NCI-H2196 (cell line): ENCODE measurements around the gene UCP3.
"Not testable (repeated sequence)": the region's sequence is repeated elsewhere in the genome, so short reads cannot be mapped to it uniquely, and the experiment has no call there.

Source experiments
- DNase-seq: peaks from one replicate; lab custom pipeline; 2025; ENCODE audit not compliant: unreplicated experiment; lab: John Stamatoyannopoulos, UW

UCP3 gene

GRCh38 chr11:74000307-74001133, 8.4 kb downstream of the UCP3 start:
- no peak for DNase-seq

GRCh38 chr11:73999581-74000306, 9.1 kb downstream of the UCP3 start:
- peak; percentile 61 for DNase-seq

GRCh38 chr11:73998846-73999575, 9.9 kb downstream of the UCP3 start:
- DNase-seq, result no peak

GRCh38 chr11:73997120-73997770, 11.6 kb downstream of the UCP3 start:
- DNase-seq, result no peak

GRCh38 chr11:73996161-73996747, 12.6 kb downstream of the UCP3 start:
- no peak for DNase-seq

GRCh38 chr11:73995731-73996130, 13.2 kb downstream of the UCP3 start:
- no peak for DNase-seq

GRCh38 chr11:73995247-73995646, 13.6 kb downstream of the UCP3 start:
- no peak for DNase-seq

- no peak for DNase-seq
Observed at GRCh38 chr11:73991471-73992006, 17.3 kb downstream of the UCP3 start.

- DNase-seq, result no peak
Observed at GRCh38 chr11:73990730-73991129, 18.2 kb downstream of the UCP3 start.

- no peak for DNase-seq
Observed at GRCh38 chr11:73989156-73989555, 19.7 kb downstream of the UCP3 start.

GRCh38 chr11:73988227-73988626, 20.7 kb downstream of the UCP3 start:
- DNase-seq, result no peak

GRCh38 chr11:73985661-73986060, 23.2 kb downstream of the UCP3 start:
- not testable (repeated sequence) for DNase-seq

GRCh38 chr11:73983741-73984538, 24.9 kb downstream of the UCP3 start:
- no peak for DNase-seq

- DNase-seq, result peak; percentile 99
Observed at GRCh38 chr11:73982990-73983740, 25.7 kb downstream of the UCP3 start.

- DNase-seq, result peak; percentile 93
Observed at GRCh38 chr11:73982595-73982989, 26.3 kb downstream of the UCP3 start, which contains the start of gene UCP2. Gene UCP2, minus strand, starts transcription at chr11:73982843. Its CDS starts 4,465 bp downstream, at chr11:73978378.

- DNase-seq, result no peak
Observed at GRCh38 chr11:73981051-73981805, 27.7 kb downstream of the UCP3 start.

GRCh38 chr11:73980001-73980961, 28.6 kb downstream of the UCP3 start:
- peak; percentile 88 for DNase-seq
